ACC112 (cell line): ENCODE results near the gene LSS.

Source experiments
- H2AFZ ChIP-seq: fragments of 200-600 bp; sonication (generic); one replicate; pipeline ENCODE4 v1.6.0; 2017; ENCODE audit warnings: antibody characterized with exemption, low read length; ENCODE audit not compliant: unreplicated experiment
- H3K27ac ChIP-seq: fragments of 200-600 bp; sonication (generic); 2 replicates; pipeline ENCODE4 v1.5.1; 2014; ENCODE audit warnings: low read depth, mild to moderate bottlenecking, antibody characterized with exemption, low read length, moderate library complexity
- H3K27me3 ChIP-seq: fragments of 200-600 bp; sonication (generic); 2 replicates; pipeline ENCODE4 v1.6.1; 2014; ENCODE audit warnings: mild to moderate bottlenecking, antibody characterized with exemption, low read length, moderate library complexity, mixed read lengths; ENCODE audit not compliant: insufficient read depth
- H3K36me3 ChIP-seq: fragments of 200-600 bp; sonication (generic); 2 replicates; pipeline ENCODE4 v1.6.1; 2016; ENCODE audit warnings: mild to moderate bottlenecking, antibody characterized with exemption, low read length, moderate library complexity, mixed read lengths; ENCODE audit not compliant: insufficient read depth
- H3K4me1 ChIP-seq: fragments of 200-600 bp; sonication (generic); one replicate; pipeline ENCODE4 v1.6.1; 2016; ENCODE audit warnings: low read length, mixed read lengths; ENCODE audit not compliant: insufficient read depth, unreplicated experiment, control insufficient read depth
- H3K4me3 ChIP-seq: fragments of 200-600 bp; sonication (generic); 2 replicates; pipeline ENCODE4 v1.5.1; 2014; ENCODE audit warnings: mild to moderate bottlenecking, low read depth, low read length
- H3K79me2 ChIP-seq: fragments of 200-600 bp; sonication (generic); one replicate; pipeline ENCODE4 v1.6.0; 2016; ENCODE audit warnings: low read length; ENCODE audit not compliant: control insufficient read depth, unreplicated experiment, insufficient read depth

The LSS gene

DNA sequence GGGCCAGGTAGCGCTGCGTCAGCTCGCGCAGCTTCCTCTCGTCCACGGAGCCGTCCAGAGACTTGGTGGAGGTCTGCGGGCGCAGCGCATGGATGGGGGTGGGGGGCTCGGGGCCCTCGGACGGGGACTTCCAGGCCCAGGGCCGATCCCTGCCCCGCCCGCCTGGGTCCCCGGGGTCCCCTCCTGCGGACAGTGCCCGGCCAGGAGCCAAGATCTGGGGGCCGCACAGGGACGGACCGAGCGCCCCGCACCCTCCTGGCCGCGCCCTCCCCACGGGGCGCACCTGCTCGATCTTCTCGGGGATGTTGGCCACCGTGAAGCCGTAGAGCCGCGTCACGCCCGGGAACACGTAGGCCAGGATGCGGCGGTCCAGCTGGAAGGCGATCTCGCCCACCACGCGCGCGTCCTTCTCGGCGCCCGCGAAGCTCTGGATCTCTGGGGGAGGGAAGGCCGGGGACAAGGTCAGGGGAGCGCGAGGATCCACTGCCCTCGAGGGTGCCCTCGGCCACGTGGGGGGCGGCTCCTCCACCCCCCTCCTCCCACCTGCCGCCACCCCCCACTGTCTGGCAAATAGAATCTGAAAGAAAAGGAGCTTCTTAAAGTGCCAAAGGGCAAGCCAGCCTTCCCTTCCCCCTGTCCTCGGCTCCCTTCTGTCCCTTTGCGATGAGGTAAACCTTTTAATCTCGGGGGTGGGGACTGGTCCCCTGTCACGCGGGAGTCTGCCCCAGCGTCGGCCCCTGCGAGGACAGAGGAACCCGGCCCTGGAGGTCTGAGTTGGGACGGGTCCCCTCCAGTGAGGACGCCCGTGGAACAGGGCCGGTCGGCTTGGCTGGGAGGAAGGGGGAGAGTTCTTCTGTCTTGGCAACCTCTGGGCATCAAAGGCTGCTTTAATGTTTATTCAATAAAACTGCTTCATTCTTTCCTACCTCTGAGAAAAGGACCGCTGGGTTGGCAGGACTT lies 66.7 kb downstream of the LSS start:
- Histone ChIP-seq H2AFZ (no peak overlapping the region), H3K79me2 (no peaks in the 10 kb centered on the region), H3K27me3 (no peaks in the 10 kb centered on the region), H3K4me1 (no peaks in the 10 kb centered on the region), H3K4me3 (no peak overlapping the region), H3K27ac (no peak overlapping the region), H3K36me3 (peaks cover 4% of the 10 kb centered on the region; the same call in 1 of the 2 replicates)

DNA sequence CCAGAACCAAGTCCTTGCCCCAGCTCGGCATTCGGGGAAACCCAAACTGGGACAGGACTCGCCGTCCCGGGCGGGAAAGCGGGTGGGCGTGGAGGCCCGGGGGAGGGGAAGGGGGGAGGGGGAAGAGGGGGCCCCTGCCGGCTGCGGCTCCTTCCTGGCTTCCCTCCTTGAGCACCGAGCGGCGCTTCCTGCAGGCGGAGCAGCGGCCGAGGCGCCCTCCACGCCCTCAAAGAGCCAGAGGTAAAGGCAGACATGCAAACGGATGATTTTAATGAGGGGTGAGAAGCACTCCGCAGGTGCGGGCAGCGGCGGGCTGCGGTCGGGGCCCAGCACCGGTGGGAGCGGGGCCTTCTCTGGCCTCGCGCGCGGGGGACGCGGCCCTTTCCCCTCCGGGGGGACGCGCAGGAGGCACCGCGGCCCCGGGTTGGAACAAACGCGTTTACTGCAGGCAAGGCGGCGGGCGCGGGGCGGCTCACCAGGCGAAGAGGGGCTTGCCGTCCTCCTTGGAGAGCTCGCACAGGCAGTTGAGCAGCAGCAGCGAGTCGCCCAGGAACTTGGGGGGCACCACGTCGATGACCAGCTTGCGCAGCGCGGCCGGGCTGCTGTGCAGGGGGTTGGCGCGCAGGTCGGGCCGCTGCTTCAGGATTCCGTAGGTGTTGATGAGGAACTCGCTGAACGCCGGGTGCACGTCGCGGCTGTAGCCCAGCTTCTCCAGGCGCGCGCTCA lies 67.5 kb downstream of the LSS start:
- peaks cover 4% of the 10 kb centered on the region; the same call in 1 of the 2 replicates for H3K36me3 ChIP-seq

DNA sequence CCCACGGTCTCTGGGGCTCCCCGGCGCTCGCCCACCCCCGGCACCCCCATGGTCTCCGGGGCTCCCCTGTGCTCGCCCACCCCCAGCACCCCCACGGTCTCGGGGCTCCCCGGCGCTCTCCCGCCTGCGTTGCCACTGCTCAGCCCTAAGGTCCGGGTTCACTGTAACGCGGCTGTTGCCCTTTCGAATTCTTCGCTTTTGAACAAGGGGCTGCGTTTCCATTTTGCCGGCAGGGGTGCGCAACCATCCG lies 68.0 kb downstream of the LSS start:
- Histone ChIP-seq H3K79me2 (no peaks in the 10 kb centered on the region), H2AFZ (no peak overlapping the region), H3K27ac (no peak overlapping the region), H3K4me3 (no peak overlapping the region), H3K36me3 (peaks cover 4% of the 10 kb centered on the region; the same call in 1 of the 2 replicates), H3K27me3 (no peaks in the 10 kb centered on the region), H3K4me1 (no peaks in the 10 kb centered on the region)

More for the DNA sequence above, 67.5 kb downstream of the LSS start:
- Histone ChIP-seq H3K4me3 (no peak overlapping the region), H3K27me3 (no peaks in the 10 kb centered on the region), H3K27ac (no peak overlapping the region), H3K4me1 (no peaks in the 10 kb centered on the region), H2AFZ (no peak overlapping the region), H3K79me2 (no peaks in the 10 kb centered on the region)

DNA sequence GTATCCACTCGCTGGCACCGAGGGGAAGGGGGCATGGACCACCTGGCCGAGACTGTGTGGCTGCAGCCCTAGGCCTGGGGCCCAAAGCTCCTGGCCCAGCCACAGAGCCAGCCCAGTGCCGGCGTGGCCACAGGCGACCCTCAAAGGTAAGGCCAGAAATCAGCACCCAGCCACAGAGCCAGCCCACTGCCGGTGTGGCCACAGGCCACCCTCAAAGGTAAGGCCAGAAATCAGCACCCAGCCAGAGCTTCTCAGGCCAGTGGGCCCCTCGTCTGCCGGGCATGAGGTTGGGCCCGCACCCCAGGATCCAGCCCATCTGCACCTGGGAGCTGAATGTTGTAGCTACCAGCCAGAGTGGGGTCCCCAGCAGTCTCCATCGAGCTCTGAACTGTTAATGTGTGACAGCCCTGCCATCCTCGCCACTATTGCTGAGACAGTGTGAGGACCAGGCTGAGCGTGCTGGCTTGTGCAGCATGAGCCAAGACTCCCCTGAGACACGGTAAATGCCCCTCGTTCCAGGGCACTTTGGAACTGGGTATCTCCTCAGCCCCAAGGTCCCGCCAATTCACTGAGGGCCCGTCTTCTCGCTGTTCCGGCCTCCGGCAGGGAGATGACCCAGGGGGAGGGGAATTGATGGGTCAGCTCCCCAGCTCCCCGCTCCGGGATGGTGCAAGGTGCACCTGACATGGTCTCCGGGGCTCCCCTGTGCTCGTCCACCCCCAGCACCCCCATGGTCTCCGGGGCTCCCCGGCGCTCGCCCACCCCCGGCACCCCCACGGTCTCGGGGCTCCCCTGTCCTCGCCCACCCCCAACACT lies 68.5 kb downstream of the LSS start:
- Histone ChIP-seq H3K4me1 (no peaks in the 10 kb centered on the region), H3K4me3 (no peak overlapping the region), H2AFZ (no peak overlapping the region), H3K27ac (no peak overlapping the region), H3K27me3 (no peaks in the 10 kb centered on the region), H3K79me2 (no peaks in the 10 kb centered on the region), H3K36me3 (peaks cover 4% of the 10 kb centered on the region; the same call in 1 of the 2 replicates)

DNA sequence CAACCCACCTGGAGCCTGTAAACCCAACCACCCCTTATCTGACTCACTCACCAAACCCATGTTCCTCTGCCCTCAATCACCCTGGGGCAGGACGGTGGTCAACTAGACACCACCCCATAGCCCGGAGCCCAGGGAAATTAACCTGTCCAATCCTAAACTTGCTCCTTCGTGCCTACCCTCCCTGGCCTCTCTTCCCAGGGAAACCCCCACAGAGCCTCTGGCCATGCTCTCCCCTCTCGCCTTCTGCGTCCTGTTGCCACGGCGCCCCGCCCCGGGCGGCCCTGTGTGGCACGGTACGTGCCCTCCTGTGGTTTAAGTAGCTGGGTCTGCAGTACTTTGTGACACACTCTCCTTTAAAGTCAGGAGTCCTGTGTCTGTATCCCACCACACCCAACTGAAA lies 69.2 kb downstream of the LSS start:
- no peak overlapping the region for H3K27ac ChIP-seq
- peaks cover 4% of the 10 kb centered on the region; the same call in 1 of the 2 replicates for H3K36me3 ChIP-seq
- no peaks in the 10 kb centered on the region for H3K79me2 ChIP-seq
- H3K4me3 ChIP-seq = no peak overlapping the region
- H3K27me3 ChIP-seq = no peaks in the 10 kb centered on the region
- H2AFZ ChIP-seq = no peak overlapping the region
- no peaks in the 10 kb centered on the region for H3K4me1 ChIP-seq

DNA sequence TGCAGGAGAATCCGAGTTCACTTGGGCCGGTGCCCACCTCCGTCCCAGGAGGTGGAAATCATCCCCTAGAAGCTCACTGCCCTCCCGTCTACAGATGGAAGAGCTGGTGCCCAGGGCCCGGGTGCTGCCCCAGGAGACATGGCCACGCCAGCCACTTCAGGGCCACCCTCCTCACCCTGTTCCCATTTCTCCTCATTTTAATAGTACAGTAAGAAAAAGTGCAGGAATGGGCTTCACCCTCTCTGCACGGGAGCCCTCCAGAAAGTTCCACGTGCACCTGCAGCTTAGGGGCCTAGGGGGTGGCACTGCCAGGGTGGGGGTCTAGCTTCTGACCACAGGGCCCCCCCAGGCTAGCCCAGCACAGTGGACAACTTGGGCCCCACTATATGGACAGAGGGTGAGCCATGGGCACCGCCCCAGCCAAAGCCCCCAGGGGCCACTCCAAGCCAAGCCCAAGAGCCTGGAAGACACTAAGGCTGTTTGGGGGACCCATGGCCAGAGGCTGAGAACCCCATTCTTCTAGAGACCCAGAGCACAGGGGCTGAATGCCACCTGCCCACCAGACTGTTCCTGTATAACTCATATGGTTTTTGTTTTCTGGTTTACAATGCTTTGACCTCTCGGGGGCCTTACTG lies 69.8 kb downstream of the LSS start:
- Histone ChIP-seq H3K27ac (no peak overlapping the region), H3K4me3 (no peak overlapping the region), H3K36me3 (peaks cover 4% of the 10 kb centered on the region; the same call in 1 of the 2 replicates), H3K4me1 (no peaks in the 10 kb centered on the region), H3K27me3 (no peaks in the 10 kb centered on the region), H3K79me2 (no peaks in the 10 kb centered on the region), H2AFZ (no peak overlapping the region)

DNA sequence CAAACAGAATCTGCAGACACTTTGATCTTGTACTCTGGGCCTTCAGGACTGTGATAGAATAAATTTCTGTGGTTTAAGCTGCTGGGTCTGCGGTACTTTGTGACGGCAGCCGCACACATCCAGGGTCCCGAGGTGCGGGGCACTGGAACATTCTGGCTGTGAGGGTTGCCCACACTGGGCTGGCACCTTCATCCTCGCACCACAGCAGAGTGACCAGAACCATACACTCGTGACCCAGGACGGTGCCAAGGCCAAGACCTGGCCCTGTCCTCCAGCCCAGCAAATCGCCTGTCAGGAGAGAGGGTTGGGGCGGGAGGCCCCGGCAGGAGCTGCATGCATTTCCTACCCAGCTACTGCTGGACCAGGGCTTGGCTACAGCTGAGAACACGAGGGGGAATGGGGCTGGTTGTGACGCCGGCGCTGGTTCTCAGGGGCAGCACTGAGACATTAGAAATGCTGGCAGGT lies 70.6 kb downstream of the LSS start:
- Histone ChIP-seq H3K27ac (no peak overlapping the region), H3K79me2 (no peaks in the 10 kb centered on the region), H3K4me3 (no peak overlapping the region), H2AFZ (no peak overlapping the region), H3K27me3 (no peaks in the 10 kb centered on the region), H3K36me3 (peaks cover 4% of the 10 kb centered on the region; the same call in 1 of the 2 replicates), H3K4me1 (peaks cover 6% of the 10 kb centered on the region)

DNA sequence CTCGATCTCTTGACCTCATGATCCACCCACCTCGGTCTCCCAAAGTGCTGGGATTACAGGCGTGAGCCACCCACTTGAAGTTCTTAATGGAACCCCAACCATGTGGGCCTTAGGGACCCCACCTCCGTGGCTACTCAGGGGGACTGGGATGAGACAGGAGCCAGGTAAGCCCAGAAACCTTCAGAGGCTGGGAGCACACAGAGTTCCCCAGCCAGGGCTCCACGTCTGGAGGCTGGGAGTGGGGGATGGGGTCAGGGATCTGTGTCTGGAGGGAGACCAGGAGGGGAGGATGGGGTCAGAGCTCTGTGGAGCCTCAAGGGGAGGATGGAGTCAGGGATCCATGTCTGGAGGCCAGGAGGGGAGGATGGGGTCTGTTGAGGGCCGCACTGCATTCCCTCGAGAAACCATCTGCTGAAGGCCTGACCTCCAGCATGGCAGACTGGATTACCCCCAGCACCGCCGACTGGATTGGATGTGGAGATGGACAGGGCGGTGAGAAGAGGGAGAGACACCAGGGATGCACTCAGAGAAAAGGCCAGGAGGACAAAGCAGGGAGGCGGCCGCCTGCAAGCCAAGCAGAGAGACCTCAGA lies 71.1 kb downstream of the LSS start:
- Histone ChIP-seq H3K4me3 (no peak overlapping the region), H2AFZ (no peak overlapping the region), H3K27ac (no peak overlapping the region), H3K79me2 (no peaks in the 10 kb centered on the region), H3K36me3 (peaks cover 4% of the 10 kb centered on the region; the same call in 1 of the 2 replicates), H3K4me1 (peaks cover 10% of the 10 kb centered on the region), H3K27me3 (no peaks in the 10 kb centered on the region)

DNA sequence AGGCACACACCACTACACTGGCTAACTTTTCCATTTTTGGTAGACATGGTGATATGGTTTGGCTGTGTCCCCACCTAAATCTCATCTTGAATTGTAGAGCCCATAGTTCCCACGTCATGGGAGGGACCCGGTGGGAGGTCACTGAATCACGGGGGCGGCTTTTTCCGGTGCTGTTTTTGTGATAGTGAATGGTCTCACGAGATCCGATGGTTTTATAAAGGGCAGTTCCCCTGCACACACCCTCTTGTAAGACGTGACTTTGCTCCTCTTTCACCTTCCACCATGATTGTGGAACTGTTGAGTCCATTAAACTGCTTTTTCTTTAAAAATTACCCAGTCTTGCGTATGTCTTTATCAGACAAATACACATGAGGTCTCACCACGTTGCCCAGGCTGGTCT lies 71.9 kb downstream of the LSS start:
- no peaks in the 10 kb centered on the region for H3K27me3 ChIP-seq
- H3K36me3 ChIP-seq = peaks cover 4% of the 10 kb centered on the region; the same call in 1 of the 2 replicates
- H3K4me1 ChIP-seq = peaks cover 10% of the 10 kb centered on the region
- no peaks in the 10 kb centered on the region for H3K79me2 ChIP-seq
- no peak overlapping the region for H3K27ac ChIP-seq
- no peak overlapping the region for H2AFZ ChIP-seq
- no peak overlapping the region for H3K4me3 ChIP-seq

DNA sequence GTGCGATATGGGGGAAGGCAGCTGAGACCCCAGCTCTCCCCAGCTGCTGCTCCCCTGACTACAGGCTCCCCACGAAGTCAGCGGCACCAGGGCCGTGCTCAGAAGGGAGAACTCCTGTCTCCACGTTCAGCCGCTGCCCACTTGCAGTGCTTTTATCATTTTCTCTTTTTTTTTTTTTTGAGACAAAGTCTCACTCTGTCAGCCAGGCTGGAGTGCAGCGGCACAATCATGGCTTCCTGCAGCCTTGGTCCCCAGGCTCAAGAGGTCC lies 72.3 kb downstream of the LSS start:
- Histone ChIP-seq H3K79me2 (no peaks in the 10 kb centered on the region), H3K27me3 (no peaks in the 10 kb centered on the region), H3K27ac (no peak overlapping the region), H3K36me3 (peaks cover 4% of the 10 kb centered on the region; the same call in 1 of the 2 replicates), H3K4me3 (no peak overlapping the region), H3K4me1 (peaks cover 10% of the 10 kb centered on the region), H2AFZ (no peak overlapping the region)
